Neuronal stem cell (in vitro differentiated cells): Measurements from ENCODE around the gene PDE4B.
"Not testable (repeated sequence)": the region's sequence is repeated elsewhere in the genome, so short reads cannot be mapped to it uniquely, and the experiment has no call there.

Source experiments
- DNase-seq: peaks from one replicate; pipeline ENCODE4 v3.0.0-alpha.2; 2013; ENCODE audit warnings: low spot score
- H2AFZ ChIP-seq: one replicate; pipeline ENCODE4 v1.6.1; 2013; ENCODE audit warnings: mild to moderate bottlenecking, low read length, inconsistent platforms
- H2AK5ac ChIP-seq: 2 replicates; pipeline ENCODE4 v1.6.1; 2013; ENCODE audit warnings: low read depth, mild to moderate bottlenecking, inconsistent platforms, low read length, moderate library complexity, mixed read lengths
- H2BK120ac ChIP-seq: 2 replicates; pipeline ENCODE4 v1.6.1; 2013; ENCODE audit warnings: low read depth, mild to moderate bottlenecking, inconsistent platforms, low read length, moderate library complexity, mixed read lengths
- H2BK12ac ChIP-seq: one replicate; pipeline ENCODE4 v1.6.1; 2013; ENCODE audit warnings: low read length, inconsistent platforms
- H2BK15ac ChIP-seq: 2 replicates; pipeline ENCODE4 v1.6.1; 2013; ENCODE audit warnings: mild to moderate bottlenecking, low read length, inconsistent platforms, mixed read lengths
- H2BK5ac ChIP-seq: one replicate; pipeline ENCODE4 v1.6.1; 2013; ENCODE audit warnings: inconsistent platforms, mild to moderate bottlenecking, low read length, moderate library complexity
- H3K14ac ChIP-seq: one replicate; pipeline ENCODE4 v1.6.1; 2013; ENCODE audit warnings: low read length, inconsistent platforms
- H3K18ac ChIP-seq: 2 replicates; pipeline ENCODE4 v1.6.1; 2013; ENCODE audit warnings: low read length, inconsistent platforms
- H3K23ac ChIP-seq: 2 replicates; pipeline ENCODE4 v1.6.1; 2013; ENCODE audit warnings: low read depth, mild to moderate bottlenecking, mixed read lengths, low read length, inconsistent platforms; ENCODE audit not compliant: poor library complexity
- H3K27ac ChIP-seq: replicated peaks from 3 replicates; pipeline ENCODE4 v1.5.1; 2013; ENCODE audit warnings: low read length, inconsistent platforms
- H3K27me3 ChIP-seq, 3 experiments: 2 replicates each; pipeline ENCODE4 v1.6.1; 2013; ENCODE audit warnings: low read length in 3 of 3, mild to moderate bottlenecking in 2 of 3, inconsistent platforms in 1 of 3, low read depth in 1 of 3, mixed read lengths in 1 of 3, moderate library complexity in 1 of 3; ENCODE audit not compliant: control insufficient read depth in 3 of 3, insufficient read depth in 3 of 3
- H3K36me3 ChIP-seq, 2 donors: replicated peaks in 1 of 2; 2 replicates each; pipeline ENCODE4 v1.6.1; 2013; ENCODE audit warnings: low read length in 2 of 2; ENCODE audit not compliant: control insufficient read depth in 2 of 2, insufficient read depth in 2 of 2
- H3K4ac ChIP-seq: 2 replicates; pipeline ENCODE4 v1.6.1; 2013; ENCODE audit warnings: inconsistent platforms, mild to moderate bottlenecking, low read length, moderate library complexity
- H3K4me1 ChIP-seq, 2 donors: 1 replicate in 1 of 2; 2 replicates in 1 of 2; pipeline ENCODE4 v1.6.1; 2013; ENCODE audit warnings: low read length in 2 of 2, low read depth in 1 of 2; ENCODE audit not compliant: control insufficient read depth in 2 of 2, insufficient read depth in 1 of 2
- H3K4me2 ChIP-seq: one replicate; pipeline ENCODE4 v1.6.1; 2013; ENCODE audit warnings: mild to moderate bottlenecking, low read length, inconsistent platforms; ENCODE audit not compliant: insufficient read depth, poor library complexity, severe bottlenecking
- H3K4me3 ChIP-seq, 2 donors: 2 replicates each; pipeline ENCODE4 v1.5.1; 2013; ENCODE audit warnings: low read length in 2 of 2, mild to moderate bottlenecking in 2 of 2, inconsistent platforms in 1 of 2, moderate library complexity in 1 of 2
- H3K79me1 ChIP-seq: one replicate; pipeline ENCODE4 v1.6.1; 2013; ENCODE audit warnings: low read depth, mild to moderate bottlenecking, inconsistent platforms, low read length, moderate library complexity
- H3K9ac ChIP-seq: one replicate; pipeline ENCODE4 v1.6.1; 2013; ENCODE audit warnings: mild to moderate bottlenecking, low read depth, low read length, inconsistent platforms; ENCODE audit not compliant: poor library complexity
- H3K9me3 ChIP-seq, 2 donors: replicated peaks in 1 of 2; 2 replicates each; pipeline versions ENCODE3 to v1.6.1; 2013; ENCODE audit warnings: low read length in 2 of 2, mild to moderate bottlenecking in 2 of 2, inconsistent platforms in 1 of 2, low read depth in 1 of 2, mixed read lengths in 1 of 2, moderate library complexity in 1 of 2; ENCODE audit not compliant: control insufficient read depth in 2 of 2, insufficient read depth in 1 of 2
- H4K8ac ChIP-seq: one replicate; pipeline ENCODE4 v1.6.1; 2013; ENCODE audit warnings: low read depth, mild to moderate bottlenecking, inconsistent platforms, low read length, moderate library complexity
- H4K91ac ChIP-seq: one replicate; pipeline ENCODE4 v1.6.1; 2013; ENCODE audit warnings: low read length, low read depth, mild to moderate bottlenecking, inconsistent platforms; ENCODE audit not compliant: poor library complexity
- WGBS, 2 donors: extraction: QIAGEN DNeasy Blood & Tissue Kit; methylation state at CpG; one replicate each; pipeline ENCODE4 v1.1.7; 2013; ENCODE audit warnings: missing lambda C conversion rate in 2 of 2, mixed read lengths in 1 of 2; ENCODE audit not compliant: insufficient read length in 2 of 2, insufficient replicate concordance in 1 of 2; ENCODE audit errors: extremely low coverage in 2 of 2; 5-methylcytosine and 5-hydroxymethylcytosine counted together

PDE4B gene

DNA sequence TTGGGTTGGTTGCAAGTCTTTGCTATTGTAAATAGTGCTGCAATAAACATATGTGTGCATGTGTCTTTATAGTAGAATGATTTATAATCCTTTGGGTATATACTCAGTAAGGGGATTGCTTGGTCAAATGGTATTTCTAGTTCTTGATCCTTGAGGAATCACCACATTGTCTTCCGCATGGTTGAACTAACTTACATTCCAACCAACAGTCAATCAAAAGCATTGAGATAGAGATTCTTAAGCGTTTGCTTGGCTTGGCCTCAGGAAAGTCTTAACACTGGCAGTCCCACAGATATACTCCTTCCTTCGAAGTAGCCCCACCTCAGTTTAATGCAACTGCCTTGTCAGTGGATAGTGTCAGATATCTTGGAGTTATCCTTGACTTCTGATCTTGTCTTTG lies 63.9 kb downstream of the PDE4B start:
- H3K36me3 ChIP-seq, H3K14ac ChIP-seq, H2BK12ac ChIP-seq, H2BK120ac ChIP-seq, H3K79me1 ChIP-seq, H2AFZ ChIP-seq, H3K4me3 ChIP-seq, H4K91ac ChIP-seq, H3K9ac ChIP-seq, H3K4me2 ChIP-seq, H4K8ac ChIP-seq, H2BK15ac ChIP-seq, H2AK5ac ChIP-seq, H3K4ac ChIP-seq, H2BK5ac ChIP-seq, H3K4me1 ChIP-seq, H3K18ac ChIP-seq, H3K27ac ChIP-seq, H3K23ac ChIP-seq, H3K27me3 ChIP-seq, H3K9me3 ChIP-seq: not testable (repeated sequence)
- peak; percentile 26 for DNase-seq
- WGBS, 2 donors = no CpG with 5 or more reads among the region's 3 CpGs

DNA sequence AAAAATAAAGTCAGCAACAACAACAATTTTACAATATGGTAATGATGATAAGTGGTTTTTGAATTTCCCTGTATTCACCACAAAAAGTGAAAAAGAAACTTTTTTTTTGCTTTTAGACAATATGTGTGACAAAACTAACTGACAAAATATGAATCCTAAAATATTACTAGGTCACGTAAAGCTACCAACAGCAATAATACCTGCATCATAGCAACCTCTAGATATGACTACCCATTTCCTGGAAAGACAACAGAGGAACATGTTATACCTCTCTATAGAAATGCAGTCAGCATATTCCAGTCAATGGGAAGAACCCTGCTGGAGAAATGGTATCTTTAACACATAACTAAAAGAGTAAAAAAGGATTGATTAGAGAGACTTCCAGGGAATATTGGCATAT lies 73.7 kb downstream of the PDE4B start:
- DNase-seq = no peak
- no peak overlapping the region for H3K14ac ChIP-seq
- no peak overlapping the region for H2AK5ac ChIP-seq
- H3K4ac ChIP-seq = no peak overlapping the region
- no peak overlapping the region for H2BK5ac ChIP-seq
- H3K23ac ChIP-seq = no peak overlapping the region
- H2AFZ ChIP-seq = no peak overlapping the region
- no CpG with 5 or more reads among the region's 1 CpG for WGBS, 2 donors
- no peak overlapping the region for H4K91ac ChIP-seq
- no peak overlapping the region for H3K9ac ChIP-seq
- H3K9me3 ChIP-seq = no peaks in the 10 kb centered on the region
- H3K4me3 ChIP-seq = no peak overlapping the region
- H4K8ac ChIP-seq = no peak overlapping the region
- H2BK15ac ChIP-seq = no peak overlapping the region
- no peak overlapping the region for H2BK120ac ChIP-seq
- no peaks in the 10 kb centered on the region for H3K79me1 ChIP-seq
- H3K36me3 ChIP-seq = no peaks in the 10 kb centered on the region
- H3K27ac ChIP-seq = no peak overlapping the region
- H3K4me2 ChIP-seq = no peak overlapping the region
- H3K4me1 ChIP-seq = no peaks in the 10 kb centered on the region
- no peak overlapping the region for H2BK12ac ChIP-seq
- H3K18ac ChIP-seq = no peak overlapping the region
- H3K27me3 ChIP-seq = no peaks in the 10 kb centered on the region

DNA sequence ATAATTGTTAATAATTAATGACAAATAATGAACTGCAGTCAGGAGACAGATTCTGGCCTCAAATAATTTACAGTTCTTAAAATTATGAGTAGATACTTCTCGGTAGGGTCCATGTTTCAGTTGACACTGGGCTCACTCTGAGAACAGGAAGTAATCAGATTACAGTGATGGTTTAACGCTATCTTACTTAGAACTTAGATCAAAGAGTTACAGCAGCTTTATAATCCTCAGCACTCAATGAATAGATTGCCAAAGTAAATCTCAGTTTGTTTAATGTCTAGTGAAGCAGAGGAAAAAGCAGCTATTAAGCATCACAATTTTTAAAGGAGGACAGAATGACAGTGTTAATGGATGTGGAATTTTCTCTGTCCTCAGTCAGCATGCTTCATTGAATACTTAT lies 79.6 kb downstream of the PDE4B start:
- no peak overlapping the region for H3K23ac ChIP-seq

DNA sequence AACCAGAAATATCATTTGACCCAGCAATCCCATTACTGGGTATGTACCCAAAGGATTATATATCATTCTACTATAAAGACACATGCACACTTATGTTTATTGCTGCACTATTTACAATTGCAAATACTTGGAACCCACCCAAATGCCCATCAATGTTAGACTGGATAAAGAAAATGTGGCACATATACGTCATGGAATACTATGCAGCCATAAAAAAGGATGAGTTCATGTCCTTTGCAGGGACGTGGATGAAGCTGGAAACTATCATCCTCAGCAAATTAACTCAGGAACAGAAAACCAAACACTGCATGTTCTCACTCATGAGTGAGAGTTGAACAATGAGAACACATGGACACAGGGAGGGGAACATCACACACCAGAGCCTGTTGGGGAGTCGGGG lies 85.6 kb downstream of the PDE4B start:
- DNase-seq, H3K4ac ChIP-seq: not testable (repeated sequence)

More for the DNA sequence above, 79.6 kb downstream of the PDE4B start:
- H3K4me1 ChIP-seq = no peaks in the 10 kb centered on the region
- H4K8ac ChIP-seq = no peak overlapping the region
- no peak overlapping the region for H3K14ac ChIP-seq
- H2AFZ ChIP-seq = no peak overlapping the region
- H2BK5ac ChIP-seq = no peak overlapping the region
- no peak overlapping the region for H2BK15ac ChIP-seq
- H3K27me3 ChIP-seq = no peaks in the 10 kb centered on the region
- no peak overlapping the region for H3K27ac ChIP-seq
- H3K4ac ChIP-seq = no peak overlapping the region
- no peak overlapping the region for H2AK5ac ChIP-seq
- H4K91ac ChIP-seq = no peak overlapping the region
- H3K9ac ChIP-seq = no peak overlapping the region
- H3K9me3 ChIP-seq = no peaks in the 10 kb centered on the region
- no peak overlapping the region for H2BK120ac ChIP-seq
- no CpG with 5 or more reads among the region's 2 CpGs for WGBS, 2 donors
- H2BK12ac ChIP-seq = no peak overlapping the region
- H3K4me2 ChIP-seq = no peak overlapping the region
- no peak overlapping the region for H3K18ac ChIP-seq
- no peaks in the 10 kb centered on the region for H3K36me3 ChIP-seq
- no peak for DNase-seq
- H3K79me1 ChIP-seq = no peaks in the 10 kb centered on the region
- no peak overlapping the region for H3K4me3 ChIP-seq

More for the DNA sequence above, 85.6 kb downstream of the PDE4B start:
- not testable (repeated sequence) for H2AK5ac ChIP-seq, H3K14ac ChIP-seq, H3K4me1 ChIP-seq, H2BK15ac ChIP-seq, H2BK5ac ChIP-seq, H3K4me3 ChIP-seq, H3K27me3 ChIP-seq, H3K4me2 ChIP-seq, H3K79me1 ChIP-seq, H3K27ac ChIP-seq, H2AFZ ChIP-seq, H3K9me3 ChIP-seq, H4K91ac ChIP-seq, H3K9ac ChIP-seq, H3K18ac ChIP-seq, H2BK12ac ChIP-seq, H4K8ac ChIP-seq, H3K36me3 ChIP-seq, H3K23ac ChIP-seq, H2BK120ac ChIP-seq
- no CpG with 5 or more reads among the region's 3 CpGs for WGBS, 2 donors
